CD4-positive, alpha-beta T cell treated with Interleukin-10 for 1 hour (primary cell): ENCODE results near the gene MSRB1.
"Not testable (repeated sequence)": the region's sequence is repeated elsewhere in the genome, so short reads cannot be mapped to it uniquely, and the experiment has no call there.

Experiments
- DNase-seq: peaks from one replicate; pipeline ENCODE4 v3.0.0-alpha.2; 2020

MSRB1 gene

DNA sequence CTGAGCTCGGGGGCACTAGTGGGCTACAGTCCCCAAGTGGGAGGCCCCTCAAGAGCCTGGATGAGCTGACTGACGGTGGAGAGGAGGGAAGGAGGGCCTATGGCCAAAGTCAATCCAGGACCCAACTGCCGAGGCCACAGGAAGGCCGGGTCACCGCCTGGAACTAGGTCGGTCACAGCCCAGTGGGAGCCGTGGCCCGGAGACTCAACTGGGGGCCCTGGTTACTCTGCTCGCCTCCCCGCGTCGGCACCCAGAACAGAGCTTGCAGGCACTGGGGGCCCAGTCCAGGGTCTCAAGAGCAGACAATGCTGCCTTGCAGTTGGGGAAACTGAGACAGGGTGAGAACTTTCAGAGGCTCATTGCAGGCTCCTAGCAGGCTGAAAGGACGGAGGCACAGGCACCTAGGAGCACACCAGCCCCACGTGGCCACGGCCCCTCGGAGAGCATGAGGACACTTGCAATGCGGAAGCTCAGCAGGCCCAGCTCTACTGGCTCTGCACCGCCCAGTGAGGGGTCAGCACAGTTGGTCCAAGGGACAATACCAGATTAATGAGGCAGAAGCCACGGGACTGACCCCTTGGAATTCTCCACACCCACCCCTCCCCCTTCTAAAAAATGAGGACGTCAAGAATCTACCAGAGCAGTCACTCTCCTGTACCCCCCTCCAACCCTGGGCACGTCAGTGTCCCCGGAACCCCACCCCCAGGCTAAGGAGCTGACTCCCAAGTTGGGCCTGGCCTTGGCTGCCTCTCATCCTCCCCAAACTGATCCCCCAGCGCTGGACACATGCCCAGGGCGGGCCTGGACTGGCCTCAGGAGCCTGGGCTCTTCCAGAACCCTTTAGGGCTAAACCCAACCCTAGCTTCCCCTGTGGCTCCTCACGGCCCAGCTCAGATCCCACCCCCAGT is 27.0 kb downstream of the MSRB1 start:
- DNase-seq = no peak

DNA sequence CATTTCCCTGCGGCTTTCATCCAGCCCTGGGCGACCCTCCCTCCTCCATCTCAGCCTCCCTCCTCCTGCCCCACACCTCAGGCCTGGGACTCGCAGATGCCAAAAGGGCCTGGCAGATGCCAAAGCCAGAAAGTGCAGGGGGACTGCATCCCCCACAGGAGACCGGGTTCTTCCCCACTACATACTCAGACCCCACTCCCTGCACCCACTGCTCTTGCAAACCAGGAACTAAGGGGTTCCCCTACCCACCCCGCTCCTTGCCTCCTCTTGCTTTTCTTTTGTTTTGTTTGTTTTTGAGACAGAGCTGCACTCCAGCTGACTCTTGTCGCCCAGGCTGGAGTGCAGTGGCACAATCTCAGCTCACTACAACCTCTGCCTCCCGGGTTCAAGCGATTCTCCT is 28.0 kb downstream of the MSRB1 start:
- no peak for DNase-seq

- DNase-seq = no peak
These were observed 28.9 kb downstream of the MSRB1 start for GRCh38 chr16:1914084-1914608.

GRCh38 chr16:1913327-1914083 is 29.5 kb downstream of the MSRB1 start:
- DNase-seq = no peak

DNA sequence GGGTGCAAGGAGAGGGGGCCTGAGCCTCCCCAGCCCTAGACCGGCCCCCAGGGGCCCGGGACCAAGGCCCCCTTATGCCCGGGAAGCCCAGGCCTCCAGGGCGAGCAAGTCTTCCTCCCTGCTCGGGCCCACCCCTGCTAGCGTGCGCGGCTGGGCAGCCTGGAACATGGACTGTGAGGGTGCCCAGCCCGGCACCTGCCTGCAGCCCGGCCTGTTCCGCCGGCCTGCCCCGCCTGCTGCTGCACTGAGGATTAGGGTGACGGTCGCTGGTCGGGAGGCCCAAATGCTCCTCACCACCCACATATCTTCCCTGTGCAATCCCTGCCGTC is 30.8 kb downstream of the MSRB1 start:
- DNase-seq = no peak

DNA sequence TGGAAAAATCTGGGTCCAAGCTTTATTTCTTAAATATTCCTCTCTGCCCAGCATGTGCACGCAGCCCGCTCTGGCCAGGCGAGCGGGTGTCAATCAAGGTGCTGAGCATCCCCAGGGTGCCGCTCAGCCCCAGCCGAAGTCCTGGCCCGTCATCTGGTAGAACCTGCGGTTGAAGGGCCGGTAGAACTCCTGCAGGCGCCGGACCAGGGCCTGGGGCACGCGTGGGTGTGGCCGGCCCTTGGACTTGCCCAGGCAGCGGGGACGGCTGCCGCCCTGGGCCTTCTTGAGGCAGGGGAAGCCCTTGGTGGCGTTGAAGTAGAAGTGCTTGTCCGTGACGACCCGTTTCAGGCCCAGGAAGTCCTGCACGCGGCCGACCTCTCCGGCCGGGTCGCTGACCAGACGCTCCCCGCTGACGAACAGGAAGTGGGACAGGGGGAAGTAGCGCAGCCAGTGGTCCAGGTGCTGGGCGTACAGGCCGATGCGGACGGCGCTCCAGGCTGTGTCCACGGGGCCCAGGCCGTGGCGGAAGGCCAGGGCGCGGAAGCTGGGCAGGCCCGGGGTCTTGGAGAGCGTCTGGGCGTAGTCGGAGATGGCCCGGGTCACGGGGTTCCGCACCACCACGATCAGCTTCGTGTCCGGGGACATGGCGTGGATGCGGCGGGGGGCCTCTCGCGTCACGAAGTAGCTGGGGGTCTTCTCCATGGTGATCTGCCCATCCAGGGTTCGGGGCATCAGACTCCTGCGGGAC is 31.4 kb downstream of the MSRB1 start:
- DNase-seq = no peak

DNA sequence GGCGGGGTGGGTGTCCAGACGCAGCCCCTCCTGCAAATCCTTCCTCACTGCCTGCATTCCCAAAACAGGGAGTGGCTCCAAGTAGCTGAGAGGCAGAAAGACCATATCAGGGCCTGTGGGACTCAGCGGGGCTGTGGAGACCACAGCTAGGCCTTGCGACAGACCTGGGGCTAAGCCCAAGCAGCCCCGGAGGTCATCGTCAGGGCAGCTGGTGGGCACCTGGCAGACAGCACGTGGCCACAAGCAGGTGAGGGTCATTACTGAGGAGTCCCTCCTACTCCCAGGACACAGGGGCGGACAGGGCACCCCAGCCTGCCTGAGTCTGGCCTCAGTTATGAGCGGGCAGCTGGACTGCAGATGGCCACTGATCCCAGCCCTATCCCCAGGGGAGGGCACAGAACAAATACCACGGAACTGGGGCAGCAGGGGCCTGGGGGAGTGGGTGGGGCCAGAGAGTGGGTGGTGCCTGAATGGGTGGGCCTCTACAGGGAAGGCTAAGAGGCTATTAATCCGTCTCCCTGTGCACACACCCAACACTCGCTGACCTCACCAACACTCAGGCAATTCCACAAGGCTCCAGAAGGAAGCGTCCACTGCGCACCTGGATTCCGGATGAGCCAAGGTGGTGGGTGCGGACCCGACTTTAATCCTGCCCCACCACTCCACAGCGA is 33.3 kb downstream of the MSRB1 start:
- DNase-seq = no peak

DNA sequence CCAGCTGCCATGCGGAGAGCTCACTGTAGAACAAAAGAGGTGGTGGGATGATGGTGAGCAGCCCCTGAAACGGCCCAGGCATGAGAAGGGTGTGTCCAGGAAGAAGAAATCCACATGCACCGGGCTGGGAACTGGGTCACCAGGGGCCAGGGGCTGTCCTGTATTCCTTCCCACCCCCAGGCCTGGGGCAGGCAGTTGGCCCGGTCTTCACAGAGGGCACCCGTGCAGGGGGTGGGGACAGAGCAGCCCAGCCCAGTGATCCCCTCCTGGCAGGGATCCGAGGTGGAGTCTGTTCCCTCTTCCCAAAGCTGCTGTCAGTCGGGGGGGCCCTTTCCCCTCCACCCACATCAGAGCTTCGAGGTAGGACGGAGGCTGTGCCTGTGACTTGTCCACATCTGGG is 34.0 kb downstream of the MSRB1 start:
- no peak for DNase-seq

GRCh38 chr16:1908184-1908583 is 34.8 kb downstream of the MSRB1 start:
- DNase-seq = no peak

- DNase-seq = no peak
These were observed 35.7 kb downstream of the MSRB1 start for GRCh38 chr16:1907226-1907860.

- no peak for DNase-seq
These were observed 36.2 kb downstream of the MSRB1 start for GRCh38 chr16:1906846-1907165.

DNA sequence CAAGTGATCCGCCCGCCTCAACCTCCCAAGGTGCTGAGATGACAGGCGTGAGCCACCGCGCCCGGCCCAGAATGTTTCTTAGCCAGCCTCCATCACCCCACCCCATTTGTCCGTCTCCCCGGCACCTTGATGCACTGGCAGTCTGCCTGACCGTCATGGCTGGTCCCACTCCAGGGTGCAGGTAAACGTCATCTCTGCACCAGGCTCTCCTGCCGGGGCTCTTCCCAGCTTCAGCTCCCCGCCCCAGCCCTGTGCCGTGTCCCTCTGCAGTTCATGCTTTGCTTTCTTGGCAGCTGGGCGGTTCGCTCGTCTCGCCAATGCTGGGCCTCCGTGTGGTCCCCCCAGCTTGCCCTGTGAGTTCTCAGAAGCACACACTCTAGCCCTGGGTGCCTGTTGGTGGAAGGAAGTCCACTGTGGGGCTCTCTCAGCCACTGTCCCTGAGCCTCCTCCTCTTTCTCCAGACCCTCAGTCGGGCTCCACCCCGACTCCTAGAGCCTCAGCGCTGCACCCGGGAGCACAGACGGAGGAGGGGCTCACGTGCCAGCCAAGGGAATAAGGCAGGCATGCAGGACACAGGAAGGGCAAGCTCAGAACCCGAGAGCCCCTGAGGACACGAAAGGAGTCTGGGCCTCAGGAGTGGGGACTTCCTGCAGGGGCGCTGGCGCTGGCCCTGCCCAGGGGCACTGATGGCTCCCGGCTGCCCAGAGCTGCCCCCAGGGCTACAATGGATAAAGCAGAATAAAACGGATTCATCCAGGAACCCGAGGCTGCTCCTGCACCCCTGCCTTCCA is 36.7 kb downstream of the MSRB1 start:
- DNase-seq = no peak

- no peak for DNase-seq
These were observed 38.9 kb downstream of the MSRB1 start for GRCh38 chr16:1903845-1904840.

DNA sequence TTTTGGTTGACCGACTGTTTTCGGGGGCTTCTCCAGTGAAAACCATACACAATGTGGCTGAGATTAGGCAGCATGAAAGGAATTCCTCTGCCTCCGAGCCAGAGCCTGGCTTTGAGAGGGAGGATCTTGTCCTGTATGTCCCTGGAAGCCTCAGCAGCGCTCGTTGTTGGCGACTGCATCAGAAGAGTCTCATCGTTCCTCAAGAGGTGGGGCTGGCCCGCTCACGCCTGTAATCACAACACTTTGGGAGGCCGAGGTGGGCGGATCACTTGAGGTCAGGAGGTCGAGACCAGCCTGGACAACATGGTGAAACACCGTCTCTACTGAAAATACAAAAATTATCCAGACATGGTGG is 39.8 kb downstream of the MSRB1 start:
- no peak for DNase-seq

GRCh38 chr16:1902547-1903219 is 40.3 kb downstream of the MSRB1 start:
- no peak for DNase-seq

- no peak for DNase-seq
These were observed 42.6 kb downstream of the MSRB1 start for GRCh38 chr16:1900452-1900774.

GRCh38 chr16:1899641-1900451 is 43.2 kb downstream of the MSRB1 start:
- DNase-seq = no peak

GRCh38 chr16:1897692-1898091 is 45.3 kb downstream of the MSRB1 start:
- DNase-seq = not testable (repeated sequence)
